ENCODE results near the gene CHGA. TPM values are rescaled to one million over a fixed set of nuclear protein-coding genes. Genes with fewer than 3 reads are reported as not detected.

The CHGA gene
- total RNA-seq, 1 experiment from 2014 or later: not detected

- DNase-seq (ENCODE audit: low read depth): peak; percentile 35
These were observed 8.0 kb downstream of the CHGA start for GRCh38 chr14:92930737-92931602.

GRCh38 chr14:92931681-92932447, 8.9 kb downstream of the CHGA start:
- no peak for DNase-seq (ENCODE audit: low read depth)

GRCh38 chr14:92932448-92933395, 9.8 kb downstream of the CHGA start:
- no peak for DNase-seq (ENCODE audit: low read depth)

GRCh38 chr14:92933481-92933880, 10.5 kb downstream of the CHGA start:
- no peak for DNase-seq (ENCODE audit: low read depth)

- DNase-seq (ENCODE audit: low read depth): no peak
These were observed 11.5 kb downstream of the CHGA start for GRCh38 chr14:92934196-92935085.

GRCh38 chr14:92935446-92935845, 12.5 kb downstream of the CHGA start:
- DNase-seq (ENCODE audit: low read depth): no peak

- no peak for DNase-seq (ENCODE audit: low read depth)
These were observed 13.1 kb downstream of the CHGA start for GRCh38 chr14:92936085-92936484.

GRCh38 chr14:92937051-92937937, 14.3 kb downstream of the CHGA start:
- peak; percentile 37 for DNase-seq (ENCODE audit: low read depth)

- DNase-seq (ENCODE audit: low read depth): no peak
These were observed 15.4 kb downstream of the CHGA start for GRCh38 chr14:92938235-92938875.

- no peak for DNase-seq (ENCODE audit: low read depth)
These were observed 16.1 kb downstream of the CHGA start for GRCh38 chr14:92938890-92939671.

GRCh38 chr14:92939699-92940098, 16.7 kb downstream of the CHGA start:
- DNase-seq (ENCODE audit: low read depth): no peak

GRCh38 chr14:92940543-92940942, 17.6 kb downstream of the CHGA start:
- no peak for DNase-seq (ENCODE audit: low read depth)

GRCh38 chr14:92941531-92941930, 18.6 kb downstream of the CHGA start:
- no peak for DNase-seq (ENCODE audit: low read depth)

- no peak for DNase-seq (ENCODE audit: low read depth)
These were observed 19.2 kb downstream of the CHGA start for GRCh38 chr14:92942136-92942535.

GRCh38 chr14:92942576-92942975, 19.6 kb downstream of the CHGA start:
- no peak for DNase-seq (ENCODE audit: low read depth)

GRCh38 chr14:92942976-92943710, 20.2 kb downstream of the CHGA start:
- DNase-seq (ENCODE audit: low read depth): no peak

- no peak for DNase-seq (ENCODE audit: low read depth)
These were observed 21.1 kb downstream of the CHGA start for GRCh38 chr14:92943855-92944570.
